Suppressor macrophage treated with lipopolysaccharide for 1 hour (primary cell): ENCODE measurements around the gene ZCCHC3.

ENCODE experiments used
- DNase-seq, 3 donors: peaks; one replicate each; pipeline ENCODE4 v3.0.0-alpha.2; 2020 to 2022

ZCCHC3 gene

DNA sequence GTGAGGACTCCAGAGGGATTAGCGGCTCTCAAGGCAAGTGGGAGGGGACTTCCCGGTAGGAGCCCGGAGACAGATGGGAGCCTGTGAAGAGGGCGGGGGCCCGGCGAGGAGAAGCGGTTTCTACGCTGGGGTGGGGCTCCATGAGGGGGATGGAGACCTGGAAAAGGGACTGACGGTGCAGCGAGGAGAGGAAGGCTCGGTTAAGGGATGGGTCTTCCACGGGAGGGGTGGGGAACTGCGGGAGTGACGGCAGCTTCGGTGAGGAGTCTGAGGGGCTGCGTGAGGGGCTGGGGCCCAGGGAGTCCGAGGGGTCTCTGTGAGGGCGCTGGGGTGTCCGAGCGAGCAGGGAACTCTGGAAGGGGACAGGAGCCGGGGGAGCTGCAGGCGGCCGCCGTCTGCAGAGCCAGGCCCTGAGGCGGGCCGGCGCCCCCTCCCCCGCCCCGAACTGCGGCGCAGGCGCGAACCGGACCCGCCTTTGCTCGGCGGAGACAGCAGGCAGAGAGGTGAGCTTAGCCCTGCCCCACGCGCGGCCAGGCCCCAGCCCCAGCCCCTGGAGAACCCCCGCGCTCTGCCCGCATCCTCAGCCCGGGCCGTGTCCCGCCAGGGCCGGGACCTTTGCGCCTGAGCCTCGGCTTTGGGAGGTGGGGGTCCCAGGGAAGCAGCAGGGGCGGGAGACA, 49.4 kb downstream of the ZCCHC3 start, which contains the start of gene NRSN2:
TSS of gene NRSN2 (plus strand) at position 472 of the 677 bp plus-strand sequence. CDS start 2,533 bp downstream, outside the sequence.
- DNase-seq: peak; percentile 18 to 56 (median 38)

DNA sequence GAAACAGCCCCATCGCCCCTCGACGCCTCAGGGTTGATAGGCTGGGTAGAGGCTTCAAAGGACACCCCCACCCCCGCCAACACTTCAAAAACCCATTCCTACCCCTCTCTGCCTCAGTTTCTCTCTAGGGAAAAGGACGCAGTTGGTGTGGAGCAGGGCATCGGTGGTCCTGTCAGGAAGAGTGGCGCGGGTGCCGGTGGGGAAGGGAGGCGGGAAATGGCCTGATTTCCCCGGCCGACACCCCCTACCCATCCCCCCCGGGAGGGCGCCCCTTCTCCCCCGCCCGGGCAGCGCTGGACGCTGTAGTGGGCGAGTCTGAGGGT, 49.9 kb downstream of the ZCCHC3 start:
- DNase-seq: no peak

DNA sequence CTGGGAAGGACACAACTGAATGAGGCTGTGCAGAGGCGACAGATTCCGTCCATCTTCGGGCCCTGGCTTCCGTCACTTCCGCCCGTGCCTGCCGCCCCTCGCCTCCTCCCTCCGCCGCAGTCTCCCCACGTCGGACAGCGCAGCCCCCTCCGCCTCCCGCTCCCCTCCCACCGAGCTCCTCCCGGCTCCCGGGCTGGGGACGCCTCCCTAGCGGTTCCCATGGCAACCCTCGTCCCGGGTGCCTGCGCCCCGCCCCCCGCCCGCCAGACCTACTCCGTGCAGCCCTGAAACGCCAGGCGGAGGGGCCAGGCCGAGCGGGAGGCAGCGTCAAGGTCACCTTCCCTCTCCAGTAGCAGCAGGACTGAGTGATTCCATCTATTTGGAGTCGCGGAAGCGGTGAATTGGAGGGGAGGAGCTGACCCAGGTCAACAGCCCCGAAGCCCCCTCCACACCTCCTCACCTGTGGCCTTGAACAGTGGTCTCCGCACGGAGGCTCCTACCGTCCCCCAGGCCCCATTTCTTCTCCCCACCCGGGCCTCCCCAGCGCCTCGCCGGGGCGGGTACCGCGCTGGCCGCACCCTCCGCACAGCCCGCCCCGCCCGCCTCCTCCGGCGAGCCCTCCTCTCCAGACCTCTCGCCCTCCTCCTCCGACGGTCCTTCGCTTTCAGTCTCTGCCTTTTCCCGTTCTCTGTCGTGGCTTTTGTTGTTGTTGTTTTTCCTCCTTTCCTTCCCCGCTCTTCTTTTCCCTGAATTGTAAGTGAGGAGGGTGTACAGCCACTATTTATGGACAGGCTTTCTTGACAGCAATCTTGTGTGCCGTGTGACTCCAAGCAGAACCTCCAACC, 50.5 kb downstream of the ZCCHC3 start:
- DNase-seq: peak; percentile 73 to 87 (median 74)

DNA sequence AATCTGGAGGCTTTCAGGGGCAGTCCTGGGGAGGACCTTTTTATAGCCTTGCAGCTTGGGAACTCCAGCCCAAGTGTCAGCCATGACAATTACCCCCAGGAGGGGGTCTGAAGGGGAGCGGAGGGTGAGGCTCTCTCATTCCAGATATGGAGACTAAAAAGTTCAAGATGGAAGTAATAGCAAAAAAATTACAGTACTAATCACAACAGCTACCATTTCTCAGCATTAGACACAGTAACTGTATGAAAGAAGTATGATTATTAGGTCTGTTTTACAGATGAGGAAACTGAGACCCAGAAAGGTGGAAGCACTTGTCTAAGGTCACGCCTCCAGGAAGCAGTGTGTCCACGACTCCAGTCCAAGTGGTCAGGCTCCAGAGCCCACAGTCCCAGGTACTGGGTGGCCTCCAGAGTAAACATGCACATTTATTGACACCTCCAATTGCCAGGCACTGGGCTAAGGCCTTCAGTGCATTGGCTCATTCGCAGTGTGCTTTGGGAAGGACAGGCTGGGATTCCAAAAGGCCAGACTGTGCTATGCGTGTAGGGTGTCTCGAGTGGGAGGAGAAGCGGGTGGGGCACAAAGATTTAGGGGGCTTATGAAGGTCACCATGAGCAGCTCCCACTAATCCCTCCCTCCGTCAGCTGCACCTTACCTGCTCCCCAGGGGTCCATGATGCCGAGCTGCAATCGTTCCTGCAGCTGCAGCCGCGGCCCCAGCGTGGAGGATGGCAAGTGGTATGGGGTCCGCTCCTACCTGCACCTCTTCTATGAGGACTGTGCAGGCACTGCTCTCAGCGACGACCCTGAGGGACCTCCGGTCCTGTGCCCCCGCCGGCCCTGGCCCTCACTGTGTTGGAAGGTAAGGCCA, 51.8 kb downstream of the ZCCHC3 start:
- DNase-seq: no peak
